NB4 (cell line): ENCODE results near the gene ROBO2.

ENCODE experiments used
- DNase-seq: peaks from one replicate; pipeline ENCODE4 v3.0.0; 2010; ENCODE audit warnings: low read depth
- H3K4me3 ChIP-seq: one replicate; pipeline ENCODE4 v1.5.1; 2011; ENCODE audit warnings: mild to moderate bottlenecking, low read depth, low read length, moderate library complexity
- MYC ChIP-seq: IDR thresholded peaks from 2 replicates; pipeline ENCODE4 v1.6.1; 2011; ENCODE audit warnings: low read depth, low read length
- POLR2A ChIP-seq: IDR thresholded peaks from 2 replicates; pipeline ENCODE4 v1.6.1; 2011; ENCODE audit warnings: mild to moderate bottlenecking; ENCODE audit not compliant: insufficient read length; ENCODE audit errors: extremely low read depth
- TF ChIP-seq, protein P1 (sequence below): IDR thresholded peaks from 2 replicates; pipeline ENCODE4 v1.6.1; 2011; ENCODE audit warnings: low read depth, low read length
- TF ChIP-seq, protein P2 (sequence below): IDR thresholded peaks from one replicate; pipeline ENCODE4 v1.5.1; 2012; ENCODE audit warnings: low read depth, low read length

ROBO2 gene

DNA sequence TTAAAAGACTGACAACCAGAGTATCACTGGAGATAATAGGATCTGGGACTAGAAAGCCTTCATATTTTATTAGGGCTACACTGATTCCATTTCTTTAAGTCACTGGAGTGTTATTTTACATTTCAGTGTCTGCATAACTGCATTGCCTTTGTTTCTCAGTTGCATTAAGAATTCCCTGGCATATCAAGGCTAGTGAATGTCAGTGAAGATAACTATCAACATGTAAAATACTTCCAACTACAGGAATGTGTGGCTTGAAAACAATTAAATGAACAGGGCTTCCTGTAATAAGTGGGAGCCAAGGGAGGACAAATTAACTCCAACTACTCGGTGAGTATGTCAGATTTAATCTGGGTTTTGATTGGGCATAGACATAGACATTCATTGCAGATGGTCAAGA lies 628.5 kb downstream of the ROBO2 start:
- no peak overlapping the region for H3K4me3 ChIP-seq
- TF ChIP-seq MYC (no peak), POLR2A (no peak)
- TF ChIP-seq, protein P1, sequence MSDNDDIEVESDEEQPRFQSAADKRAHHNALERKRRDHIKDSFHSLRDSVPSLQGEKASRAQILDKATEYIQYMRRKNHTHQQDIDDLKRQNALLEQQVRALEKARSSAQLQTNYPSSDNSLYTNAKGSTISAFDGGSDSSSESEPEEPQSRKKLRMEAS, result no peak
- TF ChIP-seq, protein P2, sequence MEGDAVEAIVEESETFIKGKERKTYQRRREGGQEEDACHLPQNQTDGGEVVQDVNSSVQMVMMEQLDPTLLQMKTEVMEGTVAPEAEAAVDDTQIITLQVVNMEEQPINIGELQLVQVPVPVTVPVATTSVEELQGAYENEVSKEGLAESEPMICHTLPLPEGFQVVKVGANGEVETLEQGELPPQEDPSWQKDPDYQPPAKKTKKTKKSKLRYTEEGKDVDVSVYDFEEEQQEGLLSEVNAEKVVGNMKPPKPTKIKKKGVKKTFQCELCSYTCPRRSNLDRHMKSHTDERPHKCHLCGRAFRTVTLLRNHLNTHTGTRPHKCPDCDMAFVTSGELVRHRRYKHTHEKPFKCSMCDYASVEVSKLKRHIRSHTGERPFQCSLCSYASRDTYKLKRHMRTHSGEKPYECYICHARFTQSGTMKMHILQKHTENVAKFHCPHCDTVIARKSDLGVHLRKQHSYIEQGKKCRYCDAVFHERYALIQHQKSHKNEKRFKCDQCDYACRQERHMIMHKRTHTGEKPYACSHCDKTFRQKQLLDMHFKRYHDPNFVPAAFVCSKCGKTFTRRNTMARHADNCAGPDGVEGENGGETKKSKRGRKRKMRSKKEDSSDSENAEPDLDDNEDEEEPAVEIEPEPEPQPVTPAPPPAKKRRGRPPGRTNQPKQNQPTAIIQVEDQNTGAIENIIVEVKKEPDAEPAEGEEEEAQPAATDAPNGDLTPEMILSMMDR, result no peak
- no peak for DNase-seq

- H3K4me3 ChIP-seq, result no peak overlapping the region
- TF ChIP-seq POLR2A, result no peak
- no peak for DNase-seq
These were observed 632.1 kb downstream of the ROBO2 start for GRCh38 chr3:77672016-77672415.

- no peak for DNase-seq
- TF ChIP-seq, protein P2, result no peak
- no peak for TF ChIP-seq MYC
- TF ChIP-seq, protein P1, result no peak
- no peak for TF ChIP-seq POLR2A
- no peak overlapping the region for H3K4me3 ChIP-seq
These were observed 642.3 kb downstream of the ROBO2 start for GRCh38 chr3:77682162-77682561.

GRCh38 chr3:77684115-77684514 lies 644.2 kb downstream of the ROBO2 start:
- no peak overlapping the region for H3K4me3 ChIP-seq
- no peak for DNase-seq
- TF ChIP-seq MYC, result no peak
- TF ChIP-seq POLR2A, result no peak
- TF ChIP-seq, protein P2, result no peak
- TF ChIP-seq, protein P1, result no peak

GRCh38 chr3:77685713-77686112 lies 645.8 kb downstream of the ROBO2 start:
- H3K4me3 ChIP-seq, result no peak overlapping the region
- TF ChIP-seq, protein P1, result no peak
- no peak for TF ChIP-seq POLR2A
- no peak for TF ChIP-seq MYC
- TF ChIP-seq, protein P2, result no peak
- no peak for DNase-seq

DNA sequence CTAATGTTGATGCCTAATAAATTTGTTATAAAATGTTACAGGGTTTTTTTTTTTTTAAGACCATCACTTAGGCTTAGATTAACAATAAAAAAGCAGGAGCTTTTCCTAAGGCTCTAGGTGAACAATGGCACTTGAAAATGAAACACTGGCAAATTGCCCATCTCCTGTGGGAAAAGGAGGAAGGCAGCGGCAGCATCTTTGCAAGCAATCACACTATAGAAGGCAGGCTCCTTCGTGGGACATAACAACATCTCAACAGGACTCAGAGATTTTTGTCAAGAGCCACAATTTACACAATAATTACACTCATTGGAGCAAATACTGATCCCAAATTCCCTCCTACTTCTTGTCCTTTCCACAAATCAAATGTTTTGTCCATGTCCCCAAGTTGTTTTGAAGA lies 646.7 kb downstream of the ROBO2 start:
- H3K4me3 ChIP-seq, result no peak overlapping the region
- no peak for DNase-seq
- TF ChIP-seq POLR2A, result no peak
- no peak for TF ChIP-seq MYC

DNA sequence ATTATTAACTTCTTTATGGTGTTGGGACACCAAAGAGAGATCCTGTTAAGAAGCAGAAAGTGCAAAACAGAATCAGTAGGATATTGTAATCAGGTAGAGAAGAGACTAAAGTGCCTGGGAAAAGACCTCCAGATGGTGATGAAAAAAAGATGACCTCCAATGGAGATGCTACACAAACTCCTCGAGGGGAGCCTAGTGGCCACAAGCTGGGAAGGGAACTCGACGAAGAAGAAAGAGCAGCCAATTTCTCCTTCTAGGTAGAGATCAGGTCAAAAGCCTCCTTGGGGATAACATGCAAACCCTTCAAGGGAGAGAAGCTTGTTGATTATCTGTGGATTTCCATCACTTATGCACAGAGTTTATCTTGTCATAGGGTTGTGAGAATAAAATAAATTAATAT lies 647.6 kb downstream of the ROBO2 start:
- no peak overlapping the region for H3K4me3 ChIP-seq
- TF ChIP-seq POLR2A (no peak), MYC (no peak)
- TF ChIP-seq, protein P2, result no peak
- TF ChIP-seq, protein P1, result no peak

More for the DNA sequence above, 647.6 kb downstream of the ROBO2 start:
- DNase-seq, result no peak
